Erythroblast (primary cell): Measurements from ENCODE around the gene PALLD.

Source experiments
- GATA1 ChIP-seq: IDR thresholded peaks from 2 replicates; pipeline ENCODE4 v1.6.1; 2011; ENCODE audit warnings: low read depth, mild to moderate bottlenecking, control low read depth, low read length, moderate library complexity
- POLR2A ChIP-seq: IDR thresholded peaks from 2 replicates; pipeline ENCODE4 v1.6.1; 2011; ENCODE audit warnings: mild to moderate bottlenecking, low read length

GRCh38 chr4:168972596-168972995 lies 475.7 kb downstream of the PALLD start:
- TF ChIP-seq POLR2A (no peak), GATA1 (no peak)
